Measurements from ENCODE around the gene TAX1BP1. TPM values are rescaled to one million over a fixed set of nuclear protein-coding genes. Genes with fewer than 3 reads are reported as not detected.

TAX1BP1 gene
- total RNA-seq (ENCODE audit: low replicate concordance) = 94.9 and 102 TPM in 2 replicates

DNA sequence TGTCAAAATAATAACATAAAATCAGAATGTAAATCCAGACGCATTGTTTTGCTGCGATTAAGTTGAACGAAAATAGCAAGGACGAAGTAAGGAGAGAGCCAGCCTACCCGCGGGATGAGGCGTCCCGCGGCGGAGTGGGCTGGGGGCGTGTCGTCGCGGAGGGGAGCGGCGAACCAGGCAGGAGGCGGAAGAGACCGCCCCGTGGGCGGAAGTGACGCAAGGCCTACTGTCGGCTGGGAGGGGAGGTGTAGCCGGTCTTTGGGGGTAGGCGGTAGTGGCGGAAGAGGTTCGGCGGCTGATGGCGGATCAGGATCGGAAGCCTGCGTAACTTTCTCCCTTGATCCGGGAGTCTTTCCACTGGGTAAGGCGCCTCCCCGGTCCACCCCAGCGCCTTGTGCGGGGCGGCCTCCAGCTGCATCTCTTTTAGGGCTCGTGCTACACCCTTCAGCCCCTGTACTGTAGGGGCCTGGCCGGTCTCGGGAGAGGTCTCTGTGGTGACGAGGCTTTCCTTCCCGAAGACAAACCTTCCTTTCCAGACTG, at the start of gene TAX1BP1:
TAX1BP1 (plus strand) TSS at position 254 of the 540 bp plus-strand sequence. CDS start 8,363 bp downstream, outside the sequence.
- peak; percentile 90 for DNase-seq (ENCODE audit: low read depth)
- TF ChIP-seq, protein P1, sequence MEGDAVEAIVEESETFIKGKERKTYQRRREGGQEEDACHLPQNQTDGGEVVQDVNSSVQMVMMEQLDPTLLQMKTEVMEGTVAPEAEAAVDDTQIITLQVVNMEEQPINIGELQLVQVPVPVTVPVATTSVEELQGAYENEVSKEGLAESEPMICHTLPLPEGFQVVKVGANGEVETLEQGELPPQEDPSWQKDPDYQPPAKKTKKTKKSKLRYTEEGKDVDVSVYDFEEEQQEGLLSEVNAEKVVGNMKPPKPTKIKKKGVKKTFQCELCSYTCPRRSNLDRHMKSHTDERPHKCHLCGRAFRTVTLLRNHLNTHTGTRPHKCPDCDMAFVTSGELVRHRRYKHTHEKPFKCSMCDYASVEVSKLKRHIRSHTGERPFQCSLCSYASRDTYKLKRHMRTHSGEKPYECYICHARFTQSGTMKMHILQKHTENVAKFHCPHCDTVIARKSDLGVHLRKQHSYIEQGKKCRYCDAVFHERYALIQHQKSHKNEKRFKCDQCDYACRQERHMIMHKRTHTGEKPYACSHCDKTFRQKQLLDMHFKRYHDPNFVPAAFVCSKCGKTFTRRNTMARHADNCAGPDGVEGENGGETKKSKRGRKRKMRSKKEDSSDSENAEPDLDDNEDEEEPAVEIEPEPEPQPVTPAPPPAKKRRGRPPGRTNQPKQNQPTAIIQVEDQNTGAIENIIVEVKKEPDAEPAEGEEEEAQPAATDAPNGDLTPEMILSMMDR (IDR thresholded peaks at IDR 0.05; ENCODE audit: insufficient read depth, low read length) = no peak

DNA sequence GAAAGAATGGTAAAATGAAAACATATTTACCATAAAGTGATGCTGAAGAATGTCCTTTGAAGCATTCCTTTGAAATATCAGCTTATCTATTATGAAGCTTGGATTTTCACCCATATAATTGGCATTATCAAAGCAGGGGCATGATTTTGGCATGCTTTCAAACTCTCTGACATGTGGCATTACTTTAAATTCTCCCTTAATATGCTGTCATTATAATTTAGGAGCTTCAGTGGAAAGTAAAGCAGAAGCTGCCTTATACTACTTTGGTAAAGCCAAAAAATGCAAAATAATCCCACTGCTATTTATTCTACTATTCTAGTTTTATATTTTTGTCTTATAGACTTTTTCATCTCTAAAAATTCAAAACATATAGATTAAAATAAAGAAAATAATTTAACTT, 49.3 kb upstream of the TAX1BP1 start:
- no peak for DNase-seq (ENCODE audit: low read depth)
- TF ChIP-seq, protein P1 (IDR thresholded peaks at IDR 0.05; ENCODE audit: insufficient read depth, low read length) = no peak
- H3K4me3 ChIP-seq (ENCODE audit: low read depth, low read length) = no peak overlapping the region

More for the DNA sequence above, at the start of gene TAX1BP1:
- peak within 1 kb of the TSS; percentile 97 for H3K4me3 ChIP-seq (ENCODE audit: low read depth, low read length)

DNA sequence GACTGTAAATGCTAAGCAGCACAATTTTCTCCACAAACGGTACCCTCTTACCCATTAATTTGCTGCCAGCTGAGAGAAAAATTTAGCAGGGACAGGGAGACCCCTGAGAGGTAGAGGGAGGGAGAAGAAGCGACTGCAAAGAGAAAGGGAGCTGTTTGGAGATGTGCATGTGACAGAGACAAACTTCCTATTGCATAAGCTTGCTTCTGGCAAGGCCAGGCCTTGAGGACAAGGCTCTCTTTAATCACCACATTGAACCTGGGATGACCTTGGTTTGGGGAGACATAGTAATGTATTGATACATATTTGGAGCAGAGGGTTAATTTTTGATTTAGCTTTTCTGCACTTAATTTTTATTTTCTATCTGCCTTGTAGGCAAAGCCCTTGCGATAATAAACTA, 46.2 kb upstream of the TAX1BP1 start:
- DNase-seq (ENCODE audit: low read depth) = no peak
- TF ChIP-seq, protein P1 (IDR thresholded peaks at IDR 0.05; ENCODE audit: insufficient read depth, low read length) = no peak
- H3K4me3 ChIP-seq (ENCODE audit: low read depth, low read length) = no peak overlapping the region

DNA sequence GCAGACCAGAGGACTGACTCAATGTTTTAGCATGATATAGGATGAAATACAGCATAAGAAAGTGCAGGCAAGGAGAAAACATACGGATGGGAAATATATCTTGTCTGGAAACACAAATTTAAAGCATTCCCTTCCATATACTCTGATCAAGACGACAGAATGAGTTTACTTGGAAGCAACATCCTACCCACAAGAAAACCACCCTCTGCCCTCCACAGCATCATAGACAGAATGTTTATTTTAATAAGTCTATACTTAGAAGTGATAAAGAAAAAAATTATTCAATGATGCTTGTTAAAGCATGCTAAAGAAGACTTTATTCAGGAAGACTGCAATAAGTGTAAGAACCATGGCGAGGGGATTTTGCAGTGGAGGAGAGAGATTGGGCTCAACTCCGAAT, 44.9 kb upstream of the TAX1BP1 start:
- no peak overlapping the region for H3K4me3 ChIP-seq (ENCODE audit: low read depth, low read length)
- DNase-seq (ENCODE audit: low read depth) = no peak
- TF ChIP-seq, protein P1 (IDR thresholded peaks at IDR 0.05; ENCODE audit: insufficient read depth, low read length) = no peak

DNA sequence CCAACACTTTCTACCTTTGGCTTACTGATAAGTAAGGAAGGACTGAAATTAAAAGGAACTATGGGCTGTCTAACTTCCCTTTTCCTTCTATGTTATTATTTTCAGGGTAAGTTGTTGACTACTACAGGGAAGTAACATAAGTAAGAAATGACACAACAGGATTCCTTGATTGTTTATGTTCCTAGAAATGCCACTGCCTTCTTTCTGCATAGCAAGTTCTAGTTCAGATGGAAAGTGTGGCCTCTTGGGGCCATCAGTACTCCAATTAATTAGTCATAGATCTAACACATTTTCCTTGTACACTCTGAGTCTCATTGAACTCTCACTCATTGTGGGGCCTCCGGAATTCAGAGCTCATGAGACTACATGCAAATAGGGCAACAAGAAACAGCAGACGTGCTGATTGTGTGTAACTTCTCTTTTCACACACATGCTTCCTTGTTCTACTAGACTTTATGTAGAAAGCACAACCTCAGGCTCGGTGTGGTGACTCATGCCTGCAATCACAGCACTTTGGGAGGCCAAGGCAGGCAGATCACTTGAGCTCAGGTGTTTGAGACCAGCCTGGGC, 42.0 kb upstream of the TAX1BP1 start:
- H3K4me3 ChIP-seq (ENCODE audit: low read depth, low read length) = no peak overlapping the region

DNA sequence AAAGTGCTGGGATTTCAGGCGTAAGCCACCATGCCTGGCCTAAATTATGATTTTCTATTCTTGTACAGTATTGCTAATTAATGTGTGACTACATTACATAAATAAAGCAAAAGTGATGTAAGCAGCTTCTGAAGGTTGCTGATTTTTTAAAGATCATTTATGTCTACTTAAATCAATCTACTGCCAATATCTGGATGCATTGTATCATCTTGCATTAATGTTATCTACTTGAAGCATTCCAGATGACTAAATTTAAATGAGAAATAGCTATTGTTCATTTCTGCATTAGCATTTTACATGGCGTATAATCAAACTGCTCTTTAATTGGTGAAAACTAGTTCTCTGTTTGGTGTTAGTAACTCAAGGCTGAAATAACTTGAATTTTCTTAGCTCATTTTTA, 40.2 kb upstream of the TAX1BP1 start:
- no peak for DNase-seq (ENCODE audit: low read depth)
- no peak overlapping the region for H3K4me3 ChIP-seq (ENCODE audit: low read depth, low read length)
- TF ChIP-seq, protein P1 (IDR thresholded peaks at IDR 0.05; ENCODE audit: insufficient read depth, low read length) = no peak

More for the DNA sequence above, 42.0 kb upstream of the TAX1BP1 start:
- DNase-seq (ENCODE audit: low read depth) = no peak
- TF ChIP-seq, protein P1 (IDR thresholded peaks at IDR 0.05; ENCODE audit: insufficient read depth, low read length) = no peak
